ENCODE data around the gene TNNC1. TPM values are rescaled to one million over a fixed set of nuclear protein-coding genes. Genes with fewer than 3 reads are reported as not detected.

Gene TNNC1
- total and polyA plus RNA-seq, 2 donors (not counting 3 experiments of a cell fraction or from before 2014, with no cell fraction given), result 0.12 TPM; not detected in 1

- Histone ChIP-seq H3K9me3 (replicated peaks; ENCODE audit: control insufficient read depth, insufficient read depth, low read length) (no peaks in the 10 kb centered on the region), H3K36me3 (ENCODE audit: control insufficient read depth in 2 of 2, extremely low read depth in 1 of 2, insufficient read depth in 2 of 2, low read length in 2 of 2) (peaks cover 0 to 12% of the 10 kb centered on the region in 2 experiments), H3K27me3 (ENCODE audit: control insufficient read depth in 2 of 2, insufficient read depth in 2 of 2, low read length in 2 of 2) (no peaks in the 10 kb centered on the region), H3K4me1 (ENCODE audit: control insufficient read depth, extremely low read depth, insufficient read depth, low read length) (peaks cover 5% of the 10 kb centered on the region), H3K4me3 (replicated peaks in 1 of 3; ENCODE audit: insufficient read depth in 1 of 3, low read depth in 1 of 3, low read length in 3 of 3) (peak overlapping the region in 1 of 3 experiments; percentile 31), H4K20me1 (replicated peaks; ENCODE audit: control insufficient read depth, extremely low read depth, insufficient read depth, low read length) (no peaks in the 10 kb centered on the region), H3K27ac (ENCODE audit: insufficient read depth, low read depth, low read length) (no peak overlapping the region), H3K4me2 (ENCODE audit: insufficient read depth, low read length) (no peak overlapping the region), H2AFZ (ENCODE audit: low read depth, low read length) (no peak overlapping the region), H3K9ac (replicated peaks; ENCODE audit: extremely low read depth, insufficient read depth, low read length) (no peak overlapping the region), H3K79me2 (ENCODE audit: control insufficient read depth, insufficient read depth, low read length) (no peaks in the 10 kb centered on the region), H3K9me1 (replicated peaks; ENCODE audit: control insufficient read depth, extremely low read depth, insufficient read depth, low read length) (no peaks in the 10 kb centered on the region)
- intact Hi-C loops (cut with micrococcal nuclease) (no loop called here), dilution Hi-C loops (cut with MboI; ENCODE audit: extremely low pct_ligation_motif_present, low sequenced_read_pairs) (no loop called here)
- FAIRE-seq, result no peak
- DNase-seq (ENCODE audit: low read depth, low spot score), result no peak
- TF ChIP-seq POLR2AphosphoS5 (IDR thresholded peaks at IDR 0.05; ENCODE audit: insufficient read depth, low read depth, low read length), result no peak
- TF ChIP-seq FOS (IDR thresholded peaks at IDR 0.05; ENCODE audit: borderline replicate concordance, insufficient read depth, low read length), result no peak
- no peak for TF ChIP-seq POLR2A (IDR thresholded peaks at IDR 0.05; ENCODE audit: low read depth, low read length)
- TF ChIP-seq MYC (IDR thresholded peaks at IDR 0.05; ENCODE audit: low read depth, low read length), result no peak
- no TSS peak for BruUV-seq (replicated peaks)
- ChIA-PET POLR2A (interaction anchor here (0.9 kb wide), 1 partner anchor 48 kb away, joined by 9 read pairs; no protein-coding TSS in a partner anchor), CTCF (interaction anchor here (1.4 to 6.3 kb wide), 3 partner anchors 16 to 32 kb away, joined by 4 to 145 read pairs (median 12); no protein-coding TSS in a partner anchor)
Observed at GRCh38 chr3:52443791-52444687, 9.8 kb downstream of the TNNC1 start.

DNA sequence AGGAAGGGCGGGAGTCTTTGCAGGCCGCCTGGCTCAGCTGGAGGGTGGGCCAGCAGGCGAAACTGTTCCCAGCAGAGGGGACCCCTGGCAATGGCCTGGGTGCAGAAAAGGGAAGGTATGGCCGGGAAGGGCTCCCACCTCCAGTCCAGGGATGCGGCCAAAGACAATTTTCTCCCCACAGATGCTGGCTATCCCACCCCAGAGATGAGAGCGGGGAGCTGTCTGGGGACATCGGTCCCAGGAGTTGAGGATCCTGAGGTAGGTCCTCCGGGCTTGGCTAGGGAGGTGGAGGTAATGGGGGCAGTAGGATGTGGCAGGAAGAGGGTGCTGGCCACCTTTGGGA lies 10.6 kb downstream of the TNNC1 start:
- POLR2A ChIA-PET, result no interaction called here
- H3K4me1 ChIP-seq (ENCODE audit: control insufficient read depth, extremely low read depth, insufficient read depth, low read length), result peaks cover 5% of the 10 kb centered on the region
- no peaks in the 10 kb centered on the region for H3K27me3 ChIP-seq (ENCODE audit: control insufficient read depth in 2 of 2, insufficient read depth in 2 of 2, low read length in 2 of 2)
- no peak overlapping the region for H3K9ac ChIP-seq (replicated peaks; ENCODE audit: extremely low read depth, insufficient read depth, low read length)
- BruUV-seq (replicated peaks), result no TSS peak
- H4K20me1 ChIP-seq (replicated peaks; ENCODE audit: control insufficient read depth, extremely low read depth, insufficient read depth, low read length), result no peaks in the 10 kb centered on the region
- no peak overlapping the region for H3K4me2 ChIP-seq (ENCODE audit: insufficient read depth, low read length)
- no peak overlapping the region for H3K27ac ChIP-seq (ENCODE audit: insufficient read depth, low read depth, low read length)
- FAIRE-seq (no peak), DNase-seq (ENCODE audit: low read depth, low spot score) (no peak)
- no peaks in the 10 kb centered on the region for H3K9me1 ChIP-seq (replicated peaks; ENCODE audit: control insufficient read depth, extremely low read depth, insufficient read depth, low read length)
- H3K9me3 ChIP-seq (replicated peaks; ENCODE audit: control insufficient read depth, insufficient read depth, low read length), result no peaks in the 10 kb centered on the region
- H3K4me3 ChIP-seq (replicated peaks in 1 of 3; ENCODE audit: insufficient read depth in 1 of 3, low read depth in 1 of 3, low read length in 3 of 3), result no peak overlapping the region
- H3K36me3 ChIP-seq (ENCODE audit: control insufficient read depth in 2 of 2, extremely low read depth in 1 of 2, insufficient read depth in 2 of 2, low read length in 2 of 2), result peaks cover 0 to 13% of the 10 kb centered on the region in 2 experiments
- H3K79me2 ChIP-seq (ENCODE audit: control insufficient read depth, insufficient read depth, low read length), result no peaks in the 10 kb centered on the region
- intact Hi-C loops (cut with micrococcal nuclease) (no loop called here), dilution Hi-C loops (cut with MboI; ENCODE audit: extremely low pct_ligation_motif_present, low sequenced_read_pairs) (no loop called here)
- CTCF ChIA-PET, result interaction anchor here (1.0 to 1.7 kb wide), 3 partner anchors 15 to 31 kb away, joined by 3 to 12 read pairs (median 4); no protein-coding TSS in a partner anchor
- no peak overlapping the region for H2AFZ ChIP-seq (ENCODE audit: low read depth, low read length)
- TF ChIP-seq, protein P1, sequence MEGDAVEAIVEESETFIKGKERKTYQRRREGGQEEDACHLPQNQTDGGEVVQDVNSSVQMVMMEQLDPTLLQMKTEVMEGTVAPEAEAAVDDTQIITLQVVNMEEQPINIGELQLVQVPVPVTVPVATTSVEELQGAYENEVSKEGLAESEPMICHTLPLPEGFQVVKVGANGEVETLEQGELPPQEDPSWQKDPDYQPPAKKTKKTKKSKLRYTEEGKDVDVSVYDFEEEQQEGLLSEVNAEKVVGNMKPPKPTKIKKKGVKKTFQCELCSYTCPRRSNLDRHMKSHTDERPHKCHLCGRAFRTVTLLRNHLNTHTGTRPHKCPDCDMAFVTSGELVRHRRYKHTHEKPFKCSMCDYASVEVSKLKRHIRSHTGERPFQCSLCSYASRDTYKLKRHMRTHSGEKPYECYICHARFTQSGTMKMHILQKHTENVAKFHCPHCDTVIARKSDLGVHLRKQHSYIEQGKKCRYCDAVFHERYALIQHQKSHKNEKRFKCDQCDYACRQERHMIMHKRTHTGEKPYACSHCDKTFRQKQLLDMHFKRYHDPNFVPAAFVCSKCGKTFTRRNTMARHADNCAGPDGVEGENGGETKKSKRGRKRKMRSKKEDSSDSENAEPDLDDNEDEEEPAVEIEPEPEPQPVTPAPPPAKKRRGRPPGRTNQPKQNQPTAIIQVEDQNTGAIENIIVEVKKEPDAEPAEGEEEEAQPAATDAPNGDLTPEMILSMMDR (IDR thresholded peaks at IDR 0.05; ENCODE audit: extremely low read depth in 1 of 2, insufficient read depth in 1 of 2, low read depth in 1 of 2, low read length in 2 of 2), result no peak
- no peak for TF ChIP-seq GATA2 (IDR thresholded peaks at IDR 0.05; ENCODE audit: insufficient read depth, insufficient read length, low read depth, low read length)
- TF ChIP-seq EZH2 (IDR thresholded peaks at IDR 0.05; ENCODE audit: borderline replicate concordance, low read depth, low read length, severe bottlenecking), result no peak
- no peak for TF ChIP-seq JUN (IDR thresholded peaks at IDR 0.05; ENCODE audit: borderline replicate concordance, insufficient read depth, insufficient read length, low read depth)
- no peak for TF ChIP-seq POLR2AphosphoS5 (IDR thresholded peaks at IDR 0.05; ENCODE audit: insufficient read depth, low read depth, low read length)
- no peak for TF ChIP-seq POLR2A (IDR thresholded peaks at IDR 0.05; ENCODE audit: low read depth, low read length)
- TF ChIP-seq, protein P2, sequence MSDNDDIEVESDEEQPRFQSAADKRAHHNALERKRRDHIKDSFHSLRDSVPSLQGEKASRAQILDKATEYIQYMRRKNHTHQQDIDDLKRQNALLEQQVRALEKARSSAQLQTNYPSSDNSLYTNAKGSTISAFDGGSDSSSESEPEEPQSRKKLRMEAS (IDR thresholded peaks at IDR 0.05; ENCODE audit: insufficient read depth, insufficient read length), result no peak
- TF ChIP-seq FOS (IDR thresholded peaks at IDR 0.05; ENCODE audit: borderline replicate concordance, insufficient read depth, low read length), result no peak

Data from endothelial cell of umbilical vein (primary cell).